Neural progenitor cell (in vitro differentiated cells): ENCODE data around the gene EIF4ENIF1. TPM values are rescaled to one million over a fixed set of nuclear protein-coding genes. Genes with fewer than 3 reads are reported as not detected.
A peak's percentile ranks its signal among the peaks of the same experiment; 100 is the strongest.

Experiments used
- DNase-seq: peaks from one replicate; pipeline ENCODE4 v3.0.0-alpha.2; 2016; ENCODE audit warnings: low spot score
- H2AFZ ChIP-seq: fragments of 200-600 bp; sonication (generic); replicated peaks from 2 replicates; pipeline ENCODE4 v1.6.1; 2016; ENCODE audit warnings: antibody characterized with exemption
- H3F3A ChIP-seq: fragments of 200-600 bp; sonication (generic); 2 replicates; pipeline ENCODE4 v1.6.1; 2016; ENCODE audit warnings: antibody characterized with exemption, low read depth
- H3K27ac ChIP-seq: fragments of 200-600 bp; sonication (generic); 2 replicates; pipeline ENCODE4 v1.5.1; 2016; ENCODE audit warnings: mild to moderate bottlenecking
- H3K27me3 ChIP-seq: fragments of 200-600 bp; sonication (generic); 2 replicates; pipeline ENCODE4 v1.6.1; 2016; ENCODE audit warnings: mild to moderate bottlenecking, moderate library complexity
- H3K36me3 ChIP-seq: fragments of 200-600 bp; sonication (generic); 2 replicates; pipeline ENCODE4 v1.5.1; 2016
- H3K4me1 ChIP-seq: fragments of 200-600 bp; sonication (generic); 2 replicates; pipeline ENCODE4 v1.6.1; 2016; ENCODE audit warnings: mixed run types
- H3K4me2 ChIP-seq: fragments of 200-600 bp; sonication (generic); 2 replicates; pipeline ENCODE4 v1.6.1; 2016
- H3K4me3 ChIP-seq: fragments of 200-600 bp; sonication (generic); 2 replicates; pipeline ENCODE4 v1.5.1; 2016
- H3K79me2 ChIP-seq: fragments of 200-600 bp; sonication (generic); 2 replicates; pipeline ENCODE4 v1.6.1; 2016; ENCODE audit warnings: low read depth
- H3K9ac ChIP-seq: fragments of 200-600 bp; sonication (generic); 2 replicates; pipeline ENCODE4 v1.6.1; 2016
- H3K9me3 ChIP-seq: fragments of 200-600 bp; sonication (generic); 2 replicates; pipeline ENCODE4 v1.5.1; 2016; ENCODE audit warnings: low read depth
- H4K20me1 ChIP-seq: fragments of 200-600 bp; sonication (generic); 2 replicates; pipeline ENCODE4 v1.6.1; 2016; ENCODE audit warnings: low read depth
- H3K27ac Mint-ChIP-seq: 3 replicates; pipeline ENCODE4 v1.8.0; 2021; ENCODE audit warnings: mixed read lengths
- H3K27me3 Mint-ChIP-seq: 2 replicates; pipeline ENCODE4 v1.8.0; 2022; ENCODE audit warnings: low read depth, mild to moderate bottlenecking, inconsistent platforms, moderate library complexity, mixed read lengths; ENCODE audit not compliant: insufficient read depth
- H3K36me3 Mint-ChIP-seq: 3 replicates; pipeline ENCODE4 v1.8.0; 2021; ENCODE audit warnings: mixed read lengths
- H3K4me1 Mint-ChIP-seq: 3 replicates; pipeline ENCODE4 v1.8.0; 2021; ENCODE audit warnings: mixed read lengths
- H3K4me3 Mint-ChIP-seq: 3 replicates; pipeline ENCODE4 v1.8.0; 2021; ENCODE audit warnings: mild to moderate bottlenecking, moderate library complexity, mixed read lengths
- H3K9me3 Mint-ChIP-seq: 3 replicates; pipeline ENCODE4 v1.8.0; 2020; ENCODE audit warnings: mixed read lengths
- CTCF ChIP-seq: fragments of 200-600 bp; sonication (generic); IDR thresholded peaks from 2 replicates; pipeline ENCODE4 v1.5.1; 2017; ENCODE audit warnings: antibody characterized with exemption, mild to moderate bottlenecking
- EZH2 ChIP-seq: fragments of 200-600 bp; sonication (generic); IDR thresholded peaks from 2 replicates; pipeline ENCODE4 v1.6.1; 2017; ENCODE audit warnings: antibody characterized with exemption, mild to moderate bottlenecking, moderate library complexity
- EZH2phosphoT487 ChIP-seq: fragments of 200-600 bp; sonication (generic); IDR thresholded peaks from 2 replicates; pipeline ENCODE4 v1.6.1; 2017; ENCODE audit warnings: antibody characterized with exemption
- total RNA-seq: library from RNA; depleted of rRNA; stranded (reverse); fragments of >200 nt; gene quantifications from 2 replicates; pipeline ENCODE4 v1.2.3, GENCODE V29; 2015; ENCODE audit warnings: low replicate concordance

The EIF4ENIF1 gene
- total RNA-seq, 1 donor from 2014 or later: 21.4 TPM

GRCh38 chr22:31451709-31452571 is 37.7 kb downstream of the EIF4ENIF1 start:
- Histone ChIP-seq H3K4me3 (no peak overlapping the region), H3K4me2 (no peak overlapping the region), H3K27me3 (no peaks in the 10 kb centered on the region), H3K36me3 (peaks cover 4% of the 10 kb centered on the region), H3K27ac (peak overlapping the region; percentile 2), H3F3A (peaks cover 10% of the 10 kb centered on the region), H3K79me2 (no peaks in the 10 kb centered on the region), H3K4me1 (no peaks in the 10 kb centered on the region), H3K9ac (no peak overlapping the region), H4K20me1 (no peaks in the 10 kb centered on the region), H3K9me3 (no peaks in the 10 kb centered on the region), H2AFZ (no peak overlapping the region)
- Mint-ChIP-seq H3K9me3 (no peaks in the 10 kb centered on the region), H3K4me3 (no peak overlapping the region), H3K4me1 (no peaks in the 10 kb centered on the region), H3K27ac (no peak overlapping the region), H3K27me3 (no peaks in the 10 kb centered on the region), H3K36me3 (peaks cover 13% of the 10 kb centered on the region)
- TF ChIP-seq CTCF: peak; percentile 59
- TF ChIP-seq EZH2: no peak
- DNase-seq: peak; percentile 51

GRCh38 chr22:31449506-31449905 is 40.1 kb downstream of the EIF4ENIF1 start:
- no peak overlapping the region for H3K27ac ChIP-seq
- no peak overlapping the region for H3K4me2 ChIP-seq

GRCh38 chr22:31448382-31448781 is 41.3 kb downstream of the EIF4ENIF1 start:
- Histone ChIP-seq H3K4me1 (peaks cover 2% of the 10 kb centered on the region), H3K9me3 (no peaks in the 10 kb centered on the region), H3K27me3 (no peaks in the 10 kb centered on the region), H2AFZ (no peak overlapping the region), H3K4me2 (no peak overlapping the region), H3K27ac (no peak overlapping the region), H3K9ac (no peak overlapping the region), H3F3A (peaks cover 12% of the 10 kb centered on the region), H3K36me3 (peaks cover 4% of the 10 kb centered on the region), H3K4me3 (no peak overlapping the region), H3K79me2 (no peaks in the 10 kb centered on the region), H4K20me1 (peaks cover 7% of the 10 kb centered on the region)
- Mint-ChIP-seq H3K4me3 (no peak overlapping the region), H3K9me3 (no peaks in the 10 kb centered on the region), H3K27ac (no peak overlapping the region), H3K27me3 (no peaks in the 10 kb centered on the region), H3K36me3 (peaks cover 13% of the 10 kb centered on the region), H3K4me1 (no peaks in the 10 kb centered on the region)
- TF ChIP-seq CTCF: no peak
- no peak for TF ChIP-seq EZH2
- no peak for TF ChIP-seq EZH2phosphoT487
- no peak for DNase-seq

More at GRCh38 chr22:31449506-31449905, 40.1 kb downstream of the EIF4ENIF1 start:
- Mint-ChIP-seq H3K9me3 (no peaks in the 10 kb centered on the region), H3K4me1 (no peaks in the 10 kb centered on the region), H3K36me3 (peaks cover 17% of the 10 kb centered on the region), H3K4me3 (no peak overlapping the region), H3K27me3 (no peaks in the 10 kb centered on the region), H3K27ac (no peak overlapping the region)
- Histone ChIP-seq H3F3A (peaks cover 10% of the 10 kb centered on the region), H3K9me3 (no peaks in the 10 kb centered on the region), H3K4me3 (no peak overlapping the region), H3K79me2 (no peaks in the 10 kb centered on the region), H4K20me1 (peaks cover 5% of the 10 kb centered on the region), H3K36me3 (peaks cover 4% of the 10 kb centered on the region), H3K4me1 (no peaks in the 10 kb centered on the region), H3K27me3 (no peaks in the 10 kb centered on the region), H3K9ac (no peak overlapping the region), H2AFZ (no peak overlapping the region)
- DNase-seq: no peak
- no peak for TF ChIP-seq EZH2
- no peak for TF ChIP-seq EZH2phosphoT487

GRCh38 chr22:31447337-31447736 is 42.3 kb downstream of the EIF4ENIF1 start:
- Histone ChIP-seq H3F3A (peaks cover 16% of the 10 kb centered on the region), H3K4me3 (no peak overlapping the region), H3K36me3 (peaks cover 4% of the 10 kb centered on the region), H3K4me2 (no peak overlapping the region), H3K79me2 (no peaks in the 10 kb centered on the region), H3K4me1 (peaks cover 13% of the 10 kb centered on the region), H3K27me3 (no peaks in the 10 kb centered on the region), H2AFZ (no peak overlapping the region), H3K9ac (no peak overlapping the region), H3K27ac (no peak overlapping the region), H3K9me3 (no peaks in the 10 kb centered on the region), H4K20me1 (peaks cover 18% of the 10 kb centered on the region)
- Mint-ChIP-seq H3K27ac (no peak overlapping the region), H3K4me1 (no peaks in the 10 kb centered on the region), H3K27me3 (no peaks in the 10 kb centered on the region), H3K9me3 (no peaks in the 10 kb centered on the region), H3K36me3 (peaks cover 17% of the 10 kb centered on the region), H3K4me3 (no peak overlapping the region)
- DNase-seq: no peak
- TF ChIP-seq CTCF: no peak
- TF ChIP-seq EZH2phosphoT487: no peak
- TF ChIP-seq EZH2: no peak
